Activated CD8-positive, alpha-beta memory T cell treated with anti-CD3 and anti-CD28 coated beads, Interleukin-2, amount 50 U/mL, for 24 hours (primary cell): ENCODE data around the gene PVRIG.
"Not testable (repeated sequence)": the region's sequence is repeated elsewhere in the genome, so short reads cannot be mapped to it uniquely, and the experiment has no call there.

Experiments used
- DNase-seq: peaks from one replicate; pipeline ENCODE4 v3.0.0-alpha.2; 2020; ENCODE audit errors: extremely low read depth

PVRIG gene

GRCh38 chr7:100219801-100220585, at the start of gene PVRIG:
Gene PVRIG, plus strand, starts transcription at chr7:100219949. Its CDS starts 22 bp downstream, at chr7:100219971.
- DNase-seq = not testable (repeated sequence)

- no peak for DNase-seq
Observed at GRCh38 chr7:100170101-100170897, 49.5 kb upstream of the PVRIG start.

- DNase-seq = no peak
Observed at GRCh38 chr7:100171087-100171681, 48.6 kb upstream of the PVRIG start.

GRCh38 chr7:100171840-100172239, 47.9 kb upstream of the PVRIG start:
- DNase-seq = no peak

- no peak for DNase-seq
Observed at GRCh38 chr7:100173806-100174495, 45.8 kb upstream of the PVRIG start.

- no peak for DNase-seq
Observed at GRCh38 chr7:100174582-100174981, 45.2 kb upstream of the PVRIG start.

GRCh38 chr7:100175296-100175935, 44.3 kb upstream of the PVRIG start:
- DNase-seq = no peak

GRCh38 chr7:100176096-100177044, 43.4 kb upstream of the PVRIG start:
- DNase-seq = no peak

- DNase-seq = peak; percentile 95
Observed at GRCh38 chr7:100177045-100178001, 42.4 kb upstream of the PVRIG start, which contains the start of the genes GPC2 and STAG3. Gene GPC2, minus strand, starts transcription at chr7:100177381. Its CDS starts 182 bp downstream, at chr7:100177199. Gene STAG3, plus strand, starts transcription at chr7:100177918. Its CDS starts 2,639 bp downstream, at chr7:100180557.

GRCh38 chr7:100180084-100180483, 39.7 kb upstream of the PVRIG start:
- DNase-seq = not testable (repeated sequence)

GRCh38 chr7:100182616-100183015, 37.1 kb upstream of the PVRIG start:
- DNase-seq = not testable (repeated sequence)

- DNase-seq = not testable (repeated sequence)
Observed at GRCh38 chr7:100183090-100183489, 36.7 kb upstream of the PVRIG start.

- no peak for DNase-seq
Observed at GRCh38 chr7:100185726-100186125, 34.0 kb upstream of the PVRIG start.

GRCh38 chr7:100189061-100189460, 30.7 kb upstream of the PVRIG start:
- DNase-seq = no peak

- no peak for DNase-seq
Observed at GRCh38 chr7:100190048-100190711, 29.6 kb upstream of the PVRIG start.

- no peak for DNase-seq
Observed at GRCh38 chr7:100191775-100192174, 28.0 kb upstream of the PVRIG start.

GRCh38 chr7:100192281-100192862, 27.4 kb upstream of the PVRIG start:
- DNase-seq = not testable (repeated sequence)

GRCh38 chr7:100192969-100193368, 26.8 kb upstream of the PVRIG start:
- DNase-seq = no peak
